HG03342 (cell line): ENCODE results near the gene CAP2.
"Not testable (repeated sequence)": the region's sequence is repeated elsewhere in the genome, so short reads cannot be mapped to it uniquely, and the experiment has no call there.

Experiments
- ATAC-seq: cut with Tn5 transposase; IDR thresholded peaks from one replicate; pipeline ENCODE4 v1.9.1; 2021; ENCODE audit warnings: mild to moderate bottlenecking, moderate library complexity; ENCODE audit not compliant: unreplicated experiment

The CAP2 gene

GRCh38 chr6:17395112-17395511, 1.7 kb downstream of the CAP2 start:
- no peak for ATAC-seq

GRCh38 chr6:17396256-17396655, 2.9 kb downstream of the CAP2 start:
- ATAC-seq = no peak

- no peak for ATAC-seq
These were observed 4.4 kb downstream of the CAP2 start for GRCh38 chr6:17397764-17398194.

- not testable (repeated sequence) for ATAC-seq
These were observed 12.0 kb downstream of the CAP2 start for GRCh38 chr6:17405181-17405943.

- no peak for ATAC-seq
These were observed 12.5 kb downstream of the CAP2 start for GRCh38 chr6:17405944-17406245.

- no peak for ATAC-seq
These were observed 14.7 kb downstream of the CAP2 start for GRCh38 chr6:17408081-17408480.

- ATAC-seq = no peak
These were observed 16.9 kb downstream of the CAP2 start for GRCh38 chr6:17410281-17410680.

GRCh38 chr6:17413313-17413750, 19.9 kb downstream of the CAP2 start:
- no peak for ATAC-seq

- ATAC-seq = not testable (repeated sequence)
These were observed 21.0 kb downstream of the CAP2 start for GRCh38 chr6:17414395-17414794.

GRCh38 chr6:17415321-17415720, 21.9 kb downstream of the CAP2 start:
- no peak for ATAC-seq

GRCh38 chr6:17416806-17417205, 23.4 kb downstream of the CAP2 start:
- no peak for ATAC-seq

GRCh38 chr6:17417817-17418216, 24.4 kb downstream of the CAP2 start:
- ATAC-seq = no peak

- ATAC-seq = no peak
These were observed 25.1 kb downstream of the CAP2 start for GRCh38 chr6:17418281-17419188.

GRCh38 chr6:17419189-17419575, 25.8 kb downstream of the CAP2 start:
- no peak for ATAC-seq

- ATAC-seq = no peak
These were observed 27.0 kb downstream of the CAP2 start for GRCh38 chr6:17420368-17420767.

GRCh38 chr6:17421406-17421805, 28.0 kb downstream of the CAP2 start:
- ATAC-seq = no peak

- no peak for ATAC-seq
These were observed 29.6 kb downstream of the CAP2 start for GRCh38 chr6:17423026-17423425.

- no peak for ATAC-seq
These were observed 33.7 kb downstream of the CAP2 start for GRCh38 chr6:17427062-17427461.

GRCh38 chr6:17427617-17428016, 34.2 kb downstream of the CAP2 start:
- ATAC-seq = no peak

GRCh38 chr6:17428595-17429120, 35.3 kb downstream of the CAP2 start:
- not testable (repeated sequence) for ATAC-seq

GRCh38 chr6:17429383-17430061, 36.1 kb downstream of the CAP2 start:
- ATAC-seq = no peak
